H9 (cell line): ENCODE measurements around the gene AMH. TPM values are rescaled to one million over a fixed set of nuclear protein-coding genes. Genes with fewer than 3 reads are reported as not detected.

Experiments used
- DNase-seq: peaks from one replicate; pipeline ENCODE4 v3.0.0-alpha.2; 2017
- H2AFZ ChIP-seq: one replicate; pipeline ENCODE4 v1.6.1; 2013; ENCODE audit warnings: mild to moderate bottlenecking, low read length, control low read depth, moderate library complexity
- H2AK5ac ChIP-seq: 2 replicates; pipeline ENCODE4 v1.6.1; 2013; ENCODE audit warnings: low read length, control low read depth, mixed read lengths; ENCODE audit not compliant: insufficient read length
- H2BK120ac ChIP-seq: one replicate; pipeline ENCODE4 v1.6.1; 2013; ENCODE audit warnings: low read depth, mild to moderate bottlenecking, low read length, control low read depth, inconsistent platforms; ENCODE audit not compliant: poor library complexity, severe bottlenecking
- H2BK12ac ChIP-seq: 2 replicates; pipeline ENCODE4 v1.6.1; 2013; ENCODE audit warnings: low read length, control low read depth, mixed read lengths, low read depth; ENCODE audit not compliant: insufficient read length
- H2BK15ac ChIP-seq: 2 replicates; pipeline ENCODE4 v1.6.1; 2013; ENCODE audit warnings: low read depth, low read length, control low read depth
- H2BK20ac ChIP-seq: one replicate; pipeline ENCODE4 v1.6.1; 2013; ENCODE audit warnings: low read depth, mild to moderate bottlenecking, low read length, control low read depth, inconsistent platforms; ENCODE audit not compliant: poor library complexity, severe bottlenecking
- H2BK5ac ChIP-seq: 2 replicates; pipeline ENCODE4 v1.6.1; 2013; ENCODE audit warnings: low read length, control low read depth, mixed read lengths; ENCODE audit not compliant: insufficient read length
- H3K14ac ChIP-seq: 2 replicates; pipeline ENCODE4 v1.6.1; 2013; ENCODE audit warnings: low read length, control low read depth; ENCODE audit not compliant: insufficient read depth
- H3K18ac ChIP-seq: 2 replicates; pipeline ENCODE4 v1.6.1; 2013; ENCODE audit warnings: low read depth, mild to moderate bottlenecking, mixed read lengths, low read length, control low read depth; ENCODE audit not compliant: insufficient read length
- H3K23ac ChIP-seq: 2 replicates; pipeline ENCODE4 v1.6.1; 2013; ENCODE audit warnings: low read length, control low read depth, mixed read lengths, low read depth; ENCODE audit not compliant: insufficient read length
- H3K23me2 ChIP-seq: 2 replicates; pipeline ENCODE4 v1.6.1; 2013; ENCODE audit warnings: low read depth, mild to moderate bottlenecking, mixed read lengths, low read length, control low read depth; ENCODE audit not compliant: insufficient read length, poor library complexity, severe bottlenecking
- H3K27ac ChIP-seq: 2 replicates; pipeline ENCODE4 v1.5.1; 2013; ENCODE audit warnings: low read length, control low read depth, mixed read lengths, low read depth; ENCODE audit not compliant: insufficient read length
- H3K27me3 ChIP-seq: 2 replicates; pipeline ENCODE4 v1.6.1; 2013; ENCODE audit warnings: low read length, control low read depth, inconsistent platforms; ENCODE audit not compliant: insufficient read depth
- H3K4ac ChIP-seq: 2 replicates; pipeline ENCODE4 v1.6.1; 2013; ENCODE audit warnings: low read depth, mild to moderate bottlenecking, control low read depth, inconsistent platforms, low read length, moderate library complexity
- H3K4me1 ChIP-seq: 2 replicates; pipeline ENCODE4 v1.6.1; 2013; ENCODE audit warnings: low read length, control low read depth, inconsistent platforms; ENCODE audit not compliant: insufficient read depth
- H3K4me2 ChIP-seq: 2 replicates; pipeline ENCODE4 v1.6.1; 2013; ENCODE audit warnings: low read length, control low read depth, mixed read lengths; ENCODE audit not compliant: insufficient read length, insufficient read depth
- H3K56ac ChIP-seq: 2 replicates; pipeline ENCODE4 v1.6.1; 2013; ENCODE audit warnings: low read depth, mild to moderate bottlenecking, mixed read lengths, low read length, control low read depth; ENCODE audit not compliant: insufficient read length
- H3K79me1 ChIP-seq: 2 replicates; pipeline ENCODE4 v1.6.1; 2013; ENCODE audit warnings: low read depth, mild to moderate bottlenecking, moderate library complexity, low read length, control low read depth, inconsistent platforms; ENCODE audit not compliant: insufficient read depth, poor library complexity, severe bottlenecking
- H3K79me2 ChIP-seq: 2 replicates; pipeline ENCODE4 v1.6.1; 2013; ENCODE audit warnings: low read length, control low read depth, inconsistent platforms; ENCODE audit not compliant: insufficient read depth
- H3K9ac ChIP-seq: 2 replicates; pipeline ENCODE4 v1.6.1; 2013; ENCODE audit warnings: low read length, control low read depth, mixed read lengths; ENCODE audit not compliant: insufficient read length; ENCODE audit errors: extremely low read depth
- H3K9me3 ChIP-seq: one replicate; pipeline ENCODE4 v1.6.1; 2013; ENCODE audit warnings: low read depth, low read length, inconsistent platforms; ENCODE audit not compliant: control insufficient read depth
- H3T11ph ChIP-seq: one replicate; pipeline ENCODE4 v1.6.1; 2013; ENCODE audit warnings: mild to moderate bottlenecking, low read length, control low read depth, inconsistent platforms
- H4K20me1 ChIP-seq: one replicate; pipeline ENCODE4 v1.6.1; 2013; ENCODE audit not compliant: control insufficient read depth, insufficient read length, insufficient read depth
- H4K5ac ChIP-seq: 2 replicates; pipeline ENCODE4 v1.6.1; 2013; ENCODE audit warnings: low read depth, mild to moderate bottlenecking, mixed read lengths, low read length, control low read depth; ENCODE audit not compliant: insufficient read length
- H4K8ac ChIP-seq: replicated peaks from 2 replicates; pipeline ENCODE4 v1.6.1; 2013; ENCODE audit warnings: low read length, control low read depth, mixed read lengths, low read depth; ENCODE audit not compliant: insufficient read length
- H4K91ac ChIP-seq: 2 replicates; pipeline ENCODE4 v1.6.1; 2013; ENCODE audit warnings: low read depth, mild to moderate bottlenecking, moderate library complexity, mixed read lengths, low read length, control low read depth; ENCODE audit not compliant: insufficient read length
- H3K27ac Mint-ChIP-seq, 3 experiments: 2 replicates in 2 of 3; 3 replicates in 1 of 3; pipeline ENCODE4 v1.8.0; 2020 to 2021; ENCODE audit warnings: mixed read lengths in 3 of 3, mild to moderate bottlenecking in 1 of 3, moderate library complexity in 1 of 3
- H3K27me3 Mint-ChIP-seq: 2 replicates; pipeline ENCODE4 v1.8.0; 2021; ENCODE audit warnings: low read depth, mild to moderate bottlenecking, moderate library complexity, mixed read lengths
- H3K36me3 Mint-ChIP-seq, 3 experiments: 2 replicates in 2 of 3; 3 replicates in 1 of 3; pipeline ENCODE4 v1.8.0; 2020 to 2021; ENCODE audit warnings: low read depth in 3 of 3, mixed read lengths in 3 of 3; ENCODE audit not compliant: insufficient read depth in 1 of 3
- H3K4me1 Mint-ChIP-seq, 2 experiments: 2 replicates each; pipeline ENCODE4 v1.8.0; 2020; ENCODE audit warnings: mixed read lengths in 2 of 2
- H3K4me3 Mint-ChIP-seq, 2 experiments: 2 replicates in 1 of 2; 3 replicates in 1 of 2; pipeline ENCODE4 v1.8.0; 2020 to 2021; ENCODE audit warnings: mild to moderate bottlenecking in 2 of 2, mixed read lengths in 2 of 2, moderate library complexity in 1 of 2
- H3K9me3 Mint-ChIP-seq, 2 experiments: 2 replicates in 1 of 2; 3 replicates in 1 of 2; pipeline ENCODE4 v1.8.0; 2020; ENCODE audit warnings: mild to moderate bottlenecking in 2 of 2, mixed read lengths in 2 of 2, moderate library complexity in 1 of 2
- CTCF ChIP-seq: fragments of 200-600 bp; sonication (generic); conservative IDR thresholded peaks from 3 replicates; pipeline ENCODE4 v1.8.0; 2021; ENCODE audit warnings: antibody characterized with exemption, mild to moderate bottlenecking
- WGBS: extraction: QIAGEN DNeasy Blood & Tissue Kit; methylation state at CpG from one replicate; pipeline ENCODE4 v1.1.7; 2013; ENCODE audit warnings: missing lambda C conversion rate, low lambda C conversion rate, mixed read lengths; ENCODE audit not compliant: insufficient read length; ENCODE audit errors: extremely low coverage; 5-methylcytosine and 5-hydroxymethylcytosine counted together
- total RNA-seq: library from RNA; stranded (reverse); gene quantifications from 2 replicates; pipeline ENCODE4 v1.2.1, GENCODE V29; 2021

Gene AMH
- total RNA-seq, 1 experiment from 2014 or later, result 70.7 TPM

- no peak overlapping the region for H2BK20ac ChIP-seq
- no peak for TF ChIP-seq CTCF
- no peaks in the 10 kb centered on the region for H3K9me3 ChIP-seq
- no peak overlapping the region for H3T11ph ChIP-seq
- no peak overlapping the region for H3K18ac ChIP-seq
- peaks cover 4% of the 10 kb centered on the region; the same call in 1 of the 2 replicates for H3K4me1 ChIP-seq
- H3K4ac ChIP-seq, result no peak overlapping the region
- H3K23ac ChIP-seq, result no peak overlapping the region
- H3K23me2 ChIP-seq, result peaks cover 9% of the 10 kb centered on the region
- no peak overlapping the region for H3K27ac ChIP-seq
- Mint-ChIP-seq H3K4me1 (peaks cover 42 to 48% of the 10 kb centered on the region in 2 experiments), H3K9me3 (peaks cover 0 to 3% of the 10 kb centered on the region in 2 experiments; a peak in 1 of 5 replicates), H3K4me3 (peak overlapping the region; percentile 96 to 97), H3K27ac (peak overlapping the region in 2 of 3 experiments; percentile 58 to 74; a peak in 5 of 7 replicates), H3K36me3 (peaks cover 18 to 58% (median 49%) of the 10 kb centered on the region in 3 experiments), H3K27me3 (no peaks in the 10 kb centered on the region; the same call in 1 of the 2 replicates)
- H3K56ac ChIP-seq, result no peak overlapping the region
- peaks cover 2% of the 10 kb centered on the region for H4K20me1 ChIP-seq
- no peak overlapping the region for H4K5ac ChIP-seq
- no peak overlapping the region for H4K8ac ChIP-seq
- H2AFZ ChIP-seq, result no peak overlapping the region
- peaks cover 13% of the 10 kb centered on the region for H3K79me1 ChIP-seq
- H2BK5ac ChIP-seq, result no peak overlapping the region
- peaks cover 55% of the 10 kb centered on the region for H3K79me2 ChIP-seq
- H2BK120ac ChIP-seq, result no peak overlapping the region
- no peak for DNase-seq
- no peak overlapping the region for H2AK5ac ChIP-seq
- peak overlapping the region; percentile 32 for H3K9ac ChIP-seq
- WGBS, result no CpG with 5 or more reads among the region's 10 CpGs
- H4K91ac ChIP-seq, result no peak overlapping the region
- H2BK12ac ChIP-seq, result no peak overlapping the region
- no peak overlapping the region for H3K14ac ChIP-seq
- H3K27me3 ChIP-seq, result no peaks in the 10 kb centered on the region
- no peak overlapping the region for H2BK15ac ChIP-seq
- peak overlapping the region; percentile 47 for H3K4me2 ChIP-seq
These were observed 9.9 kb upstream of the AMH start for GRCh38 chr19:2239173-2239572.
